GM08714 (cell line): ENCODE data around the gene MTCL3.

Experiments
- H3K4me3 ChIP-seq: fragments of 200-500 bp; sonication (Bioruptor generic); 2 replicates; pipeline ENCODE4 v1.5.1; 2014; ENCODE audit warnings: mild to moderate bottlenecking, low read length, inconsistent platforms
- ZNF274 ChIP-seq: IDR thresholded peaks from 2 replicates; pipeline ENCODE4 v1.6.1; 2012; ENCODE audit warnings: mild to moderate bottlenecking, low read depth, low read length

Gene MTCL3

GRCh38 chr6:127494240-127494767 is 24.8 kb downstream of the MTCL3 start:
- H3K4me3 ChIP-seq = no peak overlapping the region
- no peak for TF ChIP-seq ZNF274

- TF ChIP-seq ZNF274 = no peak
- H3K4me3 ChIP-seq = no peak overlapping the region
These were observed 29.9 kb downstream of the MTCL3 start for GRCh38 chr6:127489248-127489647.

- no peak for TF ChIP-seq ZNF274
These were observed 32.2 kb downstream of the MTCL3 start for GRCh38 chr6:127486934-127487333.

GRCh38 chr6:127484212-127484863 is 34.8 kb downstream of the MTCL3 start:
- no peak overlapping the region for H3K4me3 ChIP-seq
- no peak for TF ChIP-seq ZNF274

More at GRCh38 chr6:127486934-127487333, 32.2 kb downstream of the MTCL3 start:
- no peak overlapping the region for H3K4me3 ChIP-seq

GRCh38 chr6:127483399-127484055 is 35.6 kb downstream of the MTCL3 start:
- no peak overlapping the region for H3K4me3 ChIP-seq
- no peak for TF ChIP-seq ZNF274

- no peak overlapping the region for H3K4me3 ChIP-seq
These were observed 36.8 kb downstream of the MTCL3 start for GRCh38 chr6:127482325-127482724.

GRCh38 chr6:127481628-127482027 is 37.5 kb downstream of the MTCL3 start:
- H3K4me3 ChIP-seq = no peak overlapping the region
- no peak for TF ChIP-seq ZNF274

More at GRCh38 chr6:127482325-127482724, 36.8 kb downstream of the MTCL3 start:
- no peak for TF ChIP-seq ZNF274

- no peak overlapping the region for H3K4me3 ChIP-seq
- no peak for TF ChIP-seq ZNF274
These were observed 38.0 kb downstream of the MTCL3 start for GRCh38 chr6:127481111-127481510.

GRCh38 chr6:127477658-127478057 is 41.5 kb downstream of the MTCL3 start:
- no peak overlapping the region for H3K4me3 ChIP-seq
- no peak for TF ChIP-seq ZNF274

GRCh38 chr6:127475823-127476176 is 43.3 kb downstream of the MTCL3 start:
- H3K4me3 ChIP-seq = no peak overlapping the region; the same call in 1 of the 2 replicates
- no peak for TF ChIP-seq ZNF274

GRCh38 chr6:127475135-127475822 is 43.9 kb downstream of the MTCL3 start:
- H3K4me3 ChIP-seq = no peak overlapping the region; the same call in 1 of the 2 replicates
- no peak for TF ChIP-seq ZNF274

GRCh38 chr6:127471379-127472255 is 47.5 kb downstream of the MTCL3 start:
- no peak for TF ChIP-seq ZNF274
- no peak overlapping the region for H3K4me3 ChIP-seq

GRCh38 chr6:127468936-127469335 is 50.2 kb downstream of the MTCL3 start:
- no peak overlapping the region for H3K4me3 ChIP-seq
- no peak for TF ChIP-seq ZNF274

GRCh38 chr6:127466416-127466815 is 52.7 kb downstream of the MTCL3 start:
- no peak for TF ChIP-seq ZNF274
- no peak overlapping the region for H3K4me3 ChIP-seq
